HG03439 (cell line): ENCODE measurements around the gene MPV17L2.
"Not testable (repeated sequence)": the region's sequence is repeated elsewhere in the genome, so short reads cannot be mapped to it uniquely, and the experiment has no call there.

ENCODE experiments used
- ATAC-seq: cut with Tn5 transposase; IDR thresholded peaks from one replicate; pipeline ENCODE4 v1.9.1; 2021; ENCODE audit warnings: mild to moderate bottlenecking, moderate library complexity; ENCODE audit not compliant: unreplicated experiment

The MPV17L2 gene

GRCh38 chr19:18192673-18193387 is at the start of gene MPV17L2:
MPV17L2 (plus strand) TSS chr19:18193218; CDS start chr19:18193282, 64 bp downstream.
- peak; percentile 83 for ATAC-seq

DNA sequence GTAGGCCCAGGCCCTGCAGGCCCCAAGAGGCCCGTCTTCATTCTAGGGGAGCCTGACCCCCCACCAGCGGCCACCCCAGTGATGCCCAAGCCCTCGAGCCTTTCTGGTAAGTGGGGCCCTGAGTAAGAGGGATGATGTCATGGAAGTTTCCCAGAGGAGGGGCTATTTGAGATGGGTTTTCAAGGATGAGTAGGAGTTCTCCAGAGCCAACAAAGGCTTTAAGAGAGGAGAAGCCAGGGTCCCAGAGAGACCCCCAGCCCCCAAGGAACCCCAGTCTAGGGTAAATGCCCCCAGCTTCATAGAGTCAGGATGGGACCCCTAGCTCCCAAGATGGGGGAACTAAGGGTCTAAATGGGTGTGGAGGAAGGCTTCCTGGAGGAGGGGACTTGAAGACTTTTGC is 49.1 kb upstream of the MPV17L2 start:
- no peak for ATAC-seq

DNA sequence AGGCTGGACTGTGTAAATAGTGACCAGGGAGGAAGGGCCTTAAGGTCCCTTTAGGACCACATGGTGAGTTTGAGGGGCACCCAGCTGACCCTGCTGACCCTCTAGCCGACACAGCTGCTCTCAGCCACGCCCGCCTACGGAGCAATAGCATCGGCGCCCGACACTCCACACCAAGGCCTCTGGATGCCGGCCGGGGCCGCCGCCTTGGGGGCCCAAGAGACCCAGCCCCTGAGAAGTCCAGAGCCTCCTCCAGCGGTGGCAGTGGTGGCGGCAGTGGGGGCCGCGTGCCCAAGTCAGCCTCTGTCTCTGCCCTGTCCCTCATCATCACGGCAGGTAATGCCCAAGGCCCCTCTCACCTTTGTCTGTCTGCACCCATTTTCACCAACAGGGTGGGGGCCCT is 48.7 kb upstream of the MPV17L2 start:
- ATAC-seq = no peak

GRCh38 chr19:18144906-18145305 is 48.1 kb upstream of the MPV17L2 start:
- no peak for ATAC-seq

DNA sequence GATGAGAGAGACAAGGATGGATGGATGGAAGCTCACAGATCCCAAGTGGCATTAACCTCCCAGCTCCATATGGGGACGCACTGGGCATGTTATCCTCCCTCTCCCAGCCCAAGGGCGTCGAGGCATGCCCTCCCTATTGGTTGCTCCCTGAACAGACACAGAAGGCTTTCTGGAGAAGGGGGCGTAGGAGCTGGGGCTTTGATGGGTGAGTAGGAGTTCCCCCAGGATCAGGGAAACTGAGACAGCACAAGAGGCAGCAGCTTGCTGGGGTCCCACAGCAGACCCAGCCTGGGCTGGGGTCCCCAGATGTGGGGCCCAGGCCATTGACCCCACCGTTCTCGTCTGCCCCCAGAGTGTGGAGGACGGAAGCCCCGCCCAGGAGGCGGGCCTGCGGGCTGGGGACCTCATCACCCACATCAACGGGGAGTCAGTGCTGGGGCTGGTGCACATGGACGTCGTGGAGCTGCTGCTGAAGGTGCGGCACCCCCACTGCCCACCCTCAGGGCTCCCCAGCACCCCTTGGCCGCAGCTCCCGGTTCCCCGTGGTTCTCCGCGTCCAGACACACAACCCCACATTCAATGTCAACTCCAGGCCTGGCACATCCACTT is 47.5 kb upstream of the MPV17L2 start:
- ATAC-seq = no peak

DNA sequence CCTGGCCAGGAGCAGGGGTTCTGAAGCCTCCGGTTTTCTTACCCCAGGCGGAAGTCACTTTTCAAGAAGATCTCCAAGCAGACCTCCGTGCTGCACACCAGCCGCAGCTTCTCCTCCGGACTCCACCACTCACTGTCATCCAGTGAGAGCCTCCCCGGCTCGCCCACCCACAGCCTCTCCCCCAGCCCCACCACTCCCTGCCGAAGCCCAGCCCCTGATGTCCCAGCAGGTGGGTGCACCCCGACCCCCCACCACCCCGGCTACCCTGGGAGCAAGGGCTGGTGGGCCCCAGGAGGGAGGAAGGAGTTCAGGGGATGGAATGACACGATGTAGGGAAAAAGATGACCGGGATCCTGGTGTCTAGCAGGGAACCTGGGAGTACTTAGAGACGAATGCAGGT is 45.6 kb upstream of the MPV17L2 start:
- no peak for ATAC-seq

- ATAC-seq = no peak
These were observed 43.4 kb upstream of the MPV17L2 start for GRCh38 chr19:18149596-18149975.

DNA sequence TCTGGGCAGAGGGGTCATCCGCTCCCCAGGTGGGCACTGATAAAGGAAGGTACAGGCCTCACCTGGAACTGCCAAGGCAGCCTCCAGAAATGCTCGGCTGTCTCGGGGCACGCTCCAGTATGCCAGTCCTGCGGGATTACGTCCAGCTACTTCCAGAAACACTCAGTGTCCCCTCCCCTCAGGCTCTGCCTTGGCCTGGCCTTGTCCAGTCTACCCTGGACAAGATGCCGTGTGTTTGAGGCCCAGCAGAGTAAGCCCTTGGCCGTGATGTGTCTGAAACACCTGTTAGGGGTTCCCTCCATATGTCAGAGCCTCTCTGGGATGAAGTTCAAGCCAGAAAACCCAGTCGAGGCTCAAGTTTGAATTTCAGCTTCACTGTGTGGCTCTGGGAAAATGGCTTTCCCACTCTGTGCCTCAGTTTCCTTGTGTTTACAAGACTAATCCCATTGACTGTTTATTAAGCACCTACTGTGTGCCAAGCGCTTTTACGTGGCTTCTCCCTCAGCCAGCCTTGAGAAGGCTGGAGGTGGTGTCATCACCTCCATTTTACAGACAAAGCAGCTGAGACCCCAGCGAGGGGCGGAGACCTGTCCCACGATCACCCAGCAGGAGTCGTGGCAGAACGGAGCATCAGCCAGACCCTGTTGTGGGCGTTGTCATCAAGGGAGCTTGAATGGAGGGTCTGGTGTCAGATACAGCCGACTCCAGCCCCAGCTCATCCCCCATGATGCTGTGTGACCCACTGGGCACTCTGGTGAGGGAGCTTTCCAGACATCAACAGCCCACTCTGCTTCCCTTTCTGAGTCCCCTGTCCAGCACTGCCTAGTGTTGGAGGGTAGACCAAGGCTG is 42.0 kb upstream of the MPV17L2 start:
- ATAC-seq = no peak

GRCh38 chr19:18152442-18152816 is 40.6 kb upstream of the MPV17L2 start:
- peak; percentile 63 for ATAC-seq

DNA sequence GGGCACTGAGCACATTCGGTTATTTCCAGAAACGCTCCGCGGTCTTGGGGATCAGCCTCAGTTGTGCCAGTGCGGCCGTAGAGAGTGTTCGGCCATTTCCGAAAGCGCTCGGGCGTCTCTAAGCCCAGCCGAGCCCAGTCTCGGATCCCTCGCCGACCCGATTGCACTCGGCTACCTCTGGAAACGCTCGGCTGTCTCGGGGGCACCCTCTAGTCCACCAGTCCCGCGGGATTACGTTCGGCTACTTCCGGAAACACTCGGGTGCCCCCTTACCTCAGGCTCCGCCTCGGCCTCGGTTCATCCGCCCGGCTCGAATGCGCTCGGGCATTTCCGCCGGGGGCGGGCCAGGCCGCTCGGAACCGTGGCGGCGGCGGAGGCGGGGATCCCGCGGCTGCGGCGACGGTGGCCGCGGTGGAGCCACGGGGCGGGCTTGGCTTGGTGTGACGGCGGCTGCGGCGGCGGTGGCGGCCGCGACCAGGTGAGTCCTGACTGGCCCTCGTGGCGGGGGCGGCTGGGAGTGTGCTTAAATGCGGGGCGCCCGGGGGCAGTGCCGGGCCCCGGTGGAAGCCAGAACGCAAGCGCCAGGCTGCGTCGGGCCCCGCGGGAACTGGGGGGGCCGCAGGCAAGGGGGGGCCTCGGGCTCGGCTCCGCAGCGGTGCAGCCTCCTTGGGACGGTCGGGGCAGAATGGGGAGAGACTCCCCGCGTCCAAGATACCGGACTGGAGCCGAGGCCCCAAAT is 40.0 kb upstream of the MPV17L2 start, which contains the start of gene PIK3R2:
Gene PIK3R2 (plus strand): TSS at position 347 of the 739 bp plus-strand sequence. CDS start 2,717 bp downstream, outside the sequence.
- peak; percentile 75 for ATAC-seq

DNA sequence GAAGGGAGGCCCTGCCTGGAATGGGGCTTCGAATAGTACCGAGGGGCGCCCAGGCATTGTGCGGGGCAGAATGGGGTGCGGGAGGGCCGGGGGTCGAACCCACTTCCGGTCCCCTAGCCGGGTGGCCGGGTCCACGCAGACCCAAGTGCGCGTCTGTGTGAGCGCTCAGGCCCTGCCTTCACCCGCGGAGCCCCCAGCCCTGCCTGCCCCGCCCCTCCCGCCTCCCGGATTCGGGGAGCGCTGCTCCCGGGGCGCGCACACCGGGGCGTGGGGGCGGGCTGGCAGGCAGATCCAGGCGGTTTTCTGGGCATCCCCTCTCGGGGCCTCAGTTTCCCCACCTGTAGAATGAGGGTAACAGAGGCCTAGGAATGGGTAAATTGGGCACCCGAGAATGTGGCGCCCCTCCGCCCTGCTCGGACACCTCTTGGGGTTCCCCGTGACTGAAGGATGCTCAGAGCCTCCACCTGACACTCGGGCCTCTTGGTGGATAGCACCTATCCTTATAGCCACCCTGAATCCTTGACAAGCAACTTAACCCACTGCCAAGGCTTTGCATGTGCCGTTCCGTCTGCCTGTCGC is 39.4 kb upstream of the MPV17L2 start:
- ATAC-seq = no peak

GRCh38 chr19:18155095-18156087 is 37.6 kb upstream of the MPV17L2 start:
- ATAC-seq = no peak

DNA sequence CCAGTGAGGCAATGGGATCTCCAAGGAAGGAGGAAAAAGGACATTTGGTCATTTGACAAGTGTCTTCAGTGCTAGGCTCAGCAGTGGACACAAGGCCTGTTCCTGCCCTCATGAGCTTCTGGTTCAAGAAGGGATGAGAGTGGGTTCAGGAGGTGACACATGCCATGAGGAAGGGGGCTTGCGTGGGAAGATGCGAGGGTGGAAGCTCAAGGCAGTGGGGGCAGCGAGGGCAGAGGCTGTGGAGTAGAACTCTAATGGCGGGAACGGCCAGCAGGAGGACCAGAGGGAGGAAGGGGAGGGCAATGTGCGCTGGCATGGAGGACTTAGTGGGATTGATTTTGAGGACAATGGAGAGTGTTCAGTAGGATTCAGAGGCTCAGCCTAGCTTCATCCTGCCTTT is 36.8 kb upstream of the MPV17L2 start:
- ATAC-seq = no peak

DNA sequence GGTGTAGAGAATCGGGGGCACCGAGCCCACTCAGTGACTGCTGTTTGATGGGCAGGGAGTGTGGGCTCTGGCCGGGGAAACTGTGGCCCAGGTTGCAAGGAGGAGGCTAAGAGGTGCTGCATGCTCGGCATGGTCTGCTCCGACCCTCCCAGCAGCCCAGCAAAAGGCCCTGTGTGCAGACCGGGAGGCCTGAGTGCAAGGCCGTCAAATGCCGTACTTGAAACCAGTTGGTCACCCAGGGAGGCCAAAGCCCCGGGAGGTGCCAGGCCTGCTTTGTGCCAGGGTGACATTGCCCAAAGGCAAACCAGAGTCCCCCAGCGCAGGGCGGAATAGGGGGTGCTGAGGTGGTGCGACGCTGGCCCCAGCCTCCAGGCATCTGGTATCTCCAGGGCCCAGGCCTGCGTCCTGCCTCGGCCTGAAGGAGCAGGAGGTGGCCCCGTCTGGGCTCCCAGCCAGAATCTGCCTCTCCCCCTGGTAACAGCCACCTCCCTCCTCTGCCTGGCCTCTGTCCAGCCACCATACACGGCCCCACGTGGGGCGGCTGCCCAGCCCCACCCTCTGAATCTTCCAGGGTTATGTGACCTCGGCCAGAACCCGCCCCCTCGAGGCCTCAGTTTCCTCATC is 36.1 kb upstream of the MPV17L2 start:
- ATAC-seq = no peak

DNA sequence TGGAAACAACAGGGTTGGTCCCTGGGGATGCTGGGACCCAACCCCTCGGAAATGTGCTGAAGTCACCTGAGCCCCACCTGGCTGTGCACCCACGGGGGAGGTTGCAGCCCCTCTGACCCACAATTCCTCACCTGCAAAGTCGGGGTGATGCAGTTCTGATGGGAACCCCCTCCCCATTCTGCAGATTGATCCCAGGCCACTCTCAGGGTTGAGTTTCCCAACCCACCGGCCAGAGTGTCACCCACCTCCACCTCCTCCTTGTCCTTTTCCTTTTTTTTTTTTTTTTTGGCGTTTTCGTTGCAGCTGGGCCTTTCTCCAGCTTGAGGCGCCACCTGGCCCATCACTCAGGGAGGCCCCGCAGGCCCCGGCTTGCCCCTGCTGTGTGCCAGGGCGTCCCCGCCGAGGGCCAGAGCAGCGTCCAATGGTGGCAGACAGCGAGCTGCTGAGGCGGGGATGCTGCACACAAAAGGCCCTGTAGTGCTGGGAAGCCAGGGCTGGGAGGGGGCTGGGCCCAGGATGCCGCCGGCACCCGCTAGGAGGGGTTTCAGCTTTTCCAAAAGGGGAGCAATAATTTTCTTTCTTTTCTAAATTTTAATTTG is 35.5 kb upstream of the MPV17L2 start:
- no peak for ATAC-seq

DNA sequence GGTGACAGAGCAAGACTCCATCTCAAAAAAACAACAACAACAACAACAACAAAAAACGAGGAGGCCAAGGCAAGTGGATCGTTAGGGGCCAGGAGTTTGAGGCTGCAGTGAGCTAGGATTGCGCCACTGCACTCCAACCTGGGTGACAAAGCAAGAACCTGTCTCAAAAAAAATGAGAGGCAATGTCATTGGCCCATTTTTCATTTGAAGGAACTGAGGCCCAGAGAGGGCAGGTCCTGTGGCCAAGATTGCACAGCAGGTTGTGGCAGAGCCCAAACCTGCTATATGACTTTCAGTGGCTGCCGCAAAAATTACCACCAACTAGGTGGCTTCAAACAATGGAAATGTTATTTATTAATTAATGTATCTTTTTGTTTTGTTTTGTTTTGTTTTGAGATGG is 34.6 kb upstream of the MPV17L2 start:
- no peak for ATAC-seq

DNA sequence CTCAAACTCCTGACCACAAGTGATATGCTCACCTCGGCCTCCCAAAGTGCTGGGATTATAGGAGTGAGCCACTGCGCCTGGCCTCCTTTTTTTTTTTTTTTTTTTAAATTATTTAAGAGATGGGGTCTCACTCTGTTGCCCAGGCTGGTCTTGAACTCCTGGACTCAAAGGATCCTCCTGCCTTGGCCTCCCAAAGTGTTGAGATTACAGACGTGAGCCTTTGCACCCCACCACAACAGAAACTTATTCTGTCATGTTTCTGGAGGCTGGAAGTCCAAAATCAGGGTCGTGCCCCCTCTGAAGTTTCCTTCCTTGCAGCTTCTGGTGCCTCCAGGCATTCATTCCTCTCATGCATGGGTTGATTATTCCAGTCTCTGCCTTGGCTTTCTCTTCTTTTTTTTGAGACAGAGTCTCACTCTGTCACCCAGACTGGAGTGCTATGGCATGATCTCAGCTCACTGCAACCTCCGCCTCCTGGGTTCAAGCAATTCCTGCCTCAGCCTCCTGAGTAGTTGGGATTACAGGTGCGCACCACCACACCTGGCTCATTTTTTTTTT is 33.9 kb upstream of the MPV17L2 start:
- not testable (repeated sequence) for ATAC-seq

GRCh38 chr19:18159810-18160209 is 33.2 kb upstream of the MPV17L2 start:
- ATAC-seq = no peak
